GM12878 (cell line): ENCODE measurements around the gene JTB. TPM values are rescaled to one million over a fixed set of nuclear protein-coding genes. Genes with fewer than 3 reads are reported as not detected.

Source experiments
- ATAC-seq: fragments of 200-7000 bp; cut with Tn5 transposase; 3 replicates; pipeline ENCODE4 v1.9.1; 2020; ENCODE audit warnings: mild to moderate bottlenecking, moderate library complexity
- BruUV-seq: library from RNA; stranded (reverse); fragments of 400-500 nt; replicated peaks from 2 replicates; lab custom pipeline; 2021; lab: Mats Ljungman, UMichigan
- CTCF ChIA-PET: fragments of 300-600 bp; sonication (Branson Sonifier 250); formaldehyde crosslinking; extraction: SDS; loops from one replicate; lab custom pipeline; 2021; ENCODE audit warnings: inconsistent platforms; lab: Yijun Ruan, JAX
- POLR2A ChIA-PET: fragments of 350-600 bp; formaldehyde crosslinking; extraction: SDS; loops from one replicate; lab custom pipeline; 2021; ENCODE audit warnings: inconsistent platforms; lab: Charles Lee
- RAD21 ChIA-PET: fragments of 300-600 bp; sonication (Branson Sonifier 250); formaldehyde crosslinking; loops from one replicate; lab custom pipeline; 2023; ENCODE audit warnings: antibody characterized with exemption; ENCODE audit not compliant: unreplicated experiment; lab: Charles Lee
- SMC1A ChIA-PET: fragments of 300-600 bp; sonication (Branson Sonifier 250); formaldehyde crosslinking; loops from one replicate; lab custom pipeline; 2023; ENCODE audit not compliant: unreplicated experiment, uncharacterized antibody; lab: Charles Lee
- DNase-seq: peaks from one replicate; pipeline ENCODE4 v3.0.0-alpha.2; 2011; ENCODE audit warnings: low read depth, low spot score
- FAIRE-seq: peaks from 3 replicates; lab custom pipeline; 2011; peaks lifted over from hg19 to GRCh38; lab: Jason Lieb, UNC
- H2AFZ ChIP-seq: 2 replicates; pipeline ENCODE4 v1.6.0; 2011; ENCODE audit warnings: low read depth, low read length, control low read depth; ENCODE audit not compliant: control insufficient read depth
- H3K27ac ChIP-seq: 2 replicates; pipeline ENCODE4 v1.5.1; 2011; ENCODE audit warnings: control low read depth; ENCODE audit not compliant: control insufficient read depth, insufficient read depth
- H3K27me3 ChIP-seq, 2 experiments: replicated peaks in 1 of 2; 2 replicates each; pipeline versions ENCODE4 v1.6.0 to v1.6.1; 2011; ENCODE audit warnings: low read length in 1 of 2; ENCODE audit not compliant: control insufficient read depth in 2 of 2, insufficient read depth in 2 of 2
- H3K36me3 ChIP-seq, 2 experiments: 2 replicates each; pipeline ENCODE4 v1.5.1; 2011; ENCODE audit warnings: low read length in 1 of 2; ENCODE audit not compliant: control insufficient read depth in 2 of 2, insufficient read depth in 2 of 2
- H3K4me1 ChIP-seq: 2 replicates; pipeline ENCODE4 v1.6.1; 2011; ENCODE audit warnings: mild to moderate bottlenecking, low read length, moderate library complexity, mixed read lengths; ENCODE audit not compliant: control insufficient read depth, insufficient read depth
- H3K4me2 ChIP-seq: 2 replicates; pipeline ENCODE4 v1.6.0; 2011; ENCODE audit warnings: control low read depth; ENCODE audit not compliant: control insufficient read depth, insufficient read depth
- H3K4me3 ChIP-seq: fragments of 200-600 bp; sonication (generic); 2 replicates; pipeline ENCODE4 v1.5.1; 2016
- H3K79me2 ChIP-seq: 2 replicates; pipeline ENCODE4 v1.6.0; 2011; ENCODE audit warnings: low read length; ENCODE audit not compliant: control insufficient read depth, insufficient read depth
- H3K9ac ChIP-seq: 2 replicates; pipeline ENCODE4 v1.8.0; 2011; ENCODE audit warnings: low read length, control low read depth, mixed read lengths; ENCODE audit not compliant: control insufficient read depth, insufficient read depth
- H3K9me3 ChIP-seq: replicated peaks from 3 replicates; pipeline ENCODE4 v1.5.1; 2011; ENCODE audit warnings: mild to moderate bottlenecking, low read length; ENCODE audit not compliant: control insufficient read depth, insufficient read depth
- H4K20me1 ChIP-seq: 2 replicates; pipeline ENCODE4 v1.6.0; 2011; ENCODE audit not compliant: control insufficient read depth, insufficient read depth
- BCL3 ChIP-seq: IDR thresholded peaks from 2 replicates; pipeline ENCODE4 v1.6.1; 2011; ENCODE audit warnings: borderline replicate concordance, low read depth, mild to moderate bottlenecking, moderate library complexity, low read length; ENCODE audit not compliant: insufficient read depth, poor library complexity, severe bottlenecking
- BHLHE40 ChIP-seq, 2 experiments: fragments of 450-650 bp in 1 of 2; IDR thresholded peaks; 2 replicates each; pipeline ENCODE4 v1.6.1; 2011 to 2017; ENCODE audit warnings: low read depth in 2 of 2, borderline replicate concordance in 1 of 2, improper control_type of control experiment in 1 of 2, low read length in 1 of 2, mild to moderate bottlenecking in 1 of 2
- ESRRA ChIP-seq: IDR thresholded peaks from 2 replicates; pipeline ENCODE4 v1.6.1; 2012; ENCODE audit warnings: mild to moderate bottlenecking, low read length, improper control_type of control experiment
- FOXK2 ChIP-seq: fragments of 450-650 bp; IDR thresholded peaks from 2 replicates; pipeline ENCODE4 v1.6.1; 2017; ENCODE audit warnings: mild to moderate bottlenecking, moderate library complexity
- GATAD2B ChIP-seq: fragments of 450-650 bp; conservative IDR thresholded peaks from 2 replicates; pipeline ENCODE4 v1.6.1; 2017; ENCODE audit warnings: low read depth, mild to moderate bottlenecking, moderate library complexity
- HDGF ChIP-seq: fragments of 450-650 bp; IDR thresholded peaks from 2 replicates; pipeline ENCODE4 v1.6.1; 2016; ENCODE audit warnings: antibody characterized with exemption
- IKZF1 ChIP-seq: fragments of 450-650 bp; conservative IDR thresholded peaks from 2 replicates; pipeline ENCODE4 v1.6.1; 2017; ENCODE audit warnings: antibody characterized with exemption, mild to moderate bottlenecking
- MEF2B ChIP-seq: fragments of 450-650 bp; IDR thresholded peaks from 2 replicates; pipeline ENCODE4 v1.6.1; 2018; ENCODE audit warnings: mild to moderate bottlenecking, moderate library complexity; ENCODE audit not compliant: partially characterized antibody, poor library complexity, severe bottlenecking
- MLLT1 ChIP-seq: fragments of 450-650 bp; IDR thresholded peaks from 2 replicates; pipeline ENCODE4 v1.6.1; 2016; ENCODE audit warnings: mild to moderate bottlenecking
- PAX5 ChIP-seq: IDR thresholded peaks from 2 replicates; pipeline ENCODE4 v1.6.1; 2011; ENCODE audit warnings: low read depth, low read length, borderline replicate concordance
- PML ChIP-seq: IDR thresholded peaks from 2 replicates; pipeline ENCODE4 v1.6.1; 2012; ENCODE audit warnings: low read length, inconsistent platforms
- POLR2AphosphoS5 ChIP-seq: IDR thresholded peaks from 2 replicates; pipeline ENCODE4 v1.6.1; 2011; ENCODE audit warnings: mild to moderate bottlenecking, low read length, inconsistent platforms
- SPI1 ChIP-seq: IDR thresholded peaks from 2 replicates; pipeline ENCODE4 v1.6.1; 2011; ENCODE audit warnings: low read depth, mild to moderate bottlenecking, low read length, moderate library complexity, borderline replicate concordance; ENCODE audit not compliant: insufficient read depth
- WGBS: methylation state at CpG from one replicate; pipeline ENCODE4 v1.1.6; 2016; ENCODE audit warnings: low lambda C conversion rate; ENCODE audit not compliant: insufficient replicate concordance, insufficient coverage; ENCODE audit errors: missing lambda C conversion rate; 5-methylcytosine and 5-hydroxymethylcytosine counted together
- in situ Hi-C: fragments of 300-500 bp; cut with MboI; formaldehyde crosslinking; loops from 9 replicates; pipeline ENCODE4 v1.14.3; 2018; ENCODE audit warnings: mixed read lengths
- intact Hi-C: fragments of 100-400 bp; cut with micrococcal nuclease; formaldehyde crosslinking; loops from one replicate; pipeline ENCODE4 v1.14.2; 2022; ENCODE audit not compliant: unreplicated experiment
- polyA plus RNA-seq, 11 experiments: library from polyadenylated mRNA; depleted of rRNA in 4 of 11; unstranded in 6 of 11; stranded (reverse) in 5 of 11; fragments of >200 nt; fragmentation: Nextera tagmentation in 4 of 11; fragmentation: Illumina TruSeq in 1 of 11; extraction: Ambion mirVana in 4 of 11; extraction: Trizol in 1 of 11; gene quantifications; 1 replicate in 1 of 11; 2 replicates in 10 of 11; pipeline versions ENCODE4 v1.2.1 to v1.2.3, GENCODE V29; 2011 to 2016; ENCODE audit warnings: inconsistent platforms in 2 of 11, missing spikeins in 2 of 11, low read depth in 1 of 11
- total RNA-seq, 4 experiments: library from RNA; depleted of rRNA in 3 of 4; stranded (reverse); fragments of >200 nt in 3 of 4; fragmentation: Illumina TruSeq in 1 of 4; extraction: Trizol in 1 of 4; gene quantifications; 2 replicates each; pipeline versions ENCODE4 v1.2.1 to v1.2.3, GENCODE V29; 2013 to 2021
- TF ChIP-seq, protein P1 (sequence below): fragments of 150-350 bp; IDR thresholded peaks from 2 replicates; pipeline ENCODE4 v1.6.1; 2014; ENCODE audit warnings: mild to moderate bottlenecking, low read depth, low read length
- TF ChIP-seq, protein P2 (sequence below): IDR thresholded peaks from 2 replicates; pipeline ENCODE4 v1.6.1; 2011; ENCODE audit warnings: low read depth, low read length, improper control_type of control experiment, borderline replicate concordance

Gene JTB
- total and polyA plus RNA-seq, 10 of the 15 experiments (the other 5 are each of a cell fraction or from before 2014, with no cell fraction given): 25.0 to 298 (median 155) TPM

GRCh38 chr1:153941826-153942725, 35.4 kb downstream of the JTB start:
- DNase-seq (no peak), ATAC-seq (no peak), FAIRE-seq (no peak)
- 95% methylated on average over 34 of the region's 34 CpGs for WGBS
- RAD21 ChIA-PET: no interaction called here
- no TSS peak for BruUV-seq
- Histone ChIP-seq H3K4me1 (peaks cover 15% of the 10 kb centered on the region), H4K20me1 (no peaks in the 10 kb centered on the region), H2AFZ (no peak overlapping the region), H3K79me2 (peaks cover 28% of the 10 kb centered on the region), H3K36me3 (peaks cover 12 to 16% of the 10 kb centered on the region in 2 experiments; a peak in 3 of 4 replicates), H3K9me3 (no peaks in the 10 kb centered on the region), H3K9ac (no peak overlapping the region), H3K4me2 (no peak overlapping the region), H3K27ac (no peak overlapping the region), H3K27me3 (no peaks in the 10 kb centered on the region), H3K4me3 (no peak overlapping the region)
- in situ Hi-C loops: no loop called here
- POLR2A ChIA-PET: interaction anchor here (5.3 kb wide), 1 partner anchor 18 kb away, joined by 83 read pairs; the partner anchor contains the start of gene GATAD2B
- CTCF ChIA-PET: no interaction called here
- SMC1A ChIA-PET: interaction anchor here (1.7 kb wide), 1 partner anchor 54 kb away, joined by 3 read pairs; no protein-coding TSS in a partner anchor
- intact Hi-C loops: no loop called here
- TF ChIP-seq BHLHE40 (IDR thresholded peaks at IDR 0.05; ENCODE audit: borderline replicate concordance in 1 of 2, low read depth in 2 of 2, low read length in 1 of 2): no peak
- TF ChIP-seq, protein P1, sequence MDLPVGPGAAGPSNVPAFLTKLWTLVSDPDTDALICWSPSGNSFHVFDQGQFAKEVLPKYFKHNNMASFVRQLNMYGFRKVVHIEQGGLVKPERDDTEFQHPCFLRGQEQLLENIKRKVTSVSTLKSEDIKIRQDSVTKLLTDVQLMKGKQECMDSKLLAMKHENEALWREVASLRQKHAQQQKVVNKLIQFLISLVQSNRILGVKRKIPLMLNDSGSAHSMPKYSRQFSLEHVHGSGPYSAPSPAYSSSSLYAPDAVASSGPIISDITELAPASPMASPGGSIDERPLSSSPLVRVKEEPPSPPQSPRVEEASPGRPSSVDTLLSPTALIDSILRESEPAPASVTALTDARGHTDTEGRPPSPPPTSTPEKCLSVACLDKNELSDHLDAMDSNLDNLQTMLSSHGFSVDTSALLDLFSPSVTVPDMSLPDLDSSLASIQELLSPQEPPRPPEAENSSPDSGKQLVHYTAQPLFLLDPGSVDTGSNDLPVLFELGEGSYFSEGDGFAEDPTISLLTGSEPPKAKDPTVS: no peak
- no peak for TF ChIP-seq HDGF
- no peak for TF ChIP-seq GATAD2B
- TF ChIP-seq MEF2B: no peak
- no peak for TF ChIP-seq PAX5
- TF ChIP-seq POLR2AphosphoS5: no peak
- no peak for TF ChIP-seq IKZF1
- no peak for TF ChIP-seq MLLT1
- no peak for TF ChIP-seq BCL3
- TF ChIP-seq, protein P2, sequence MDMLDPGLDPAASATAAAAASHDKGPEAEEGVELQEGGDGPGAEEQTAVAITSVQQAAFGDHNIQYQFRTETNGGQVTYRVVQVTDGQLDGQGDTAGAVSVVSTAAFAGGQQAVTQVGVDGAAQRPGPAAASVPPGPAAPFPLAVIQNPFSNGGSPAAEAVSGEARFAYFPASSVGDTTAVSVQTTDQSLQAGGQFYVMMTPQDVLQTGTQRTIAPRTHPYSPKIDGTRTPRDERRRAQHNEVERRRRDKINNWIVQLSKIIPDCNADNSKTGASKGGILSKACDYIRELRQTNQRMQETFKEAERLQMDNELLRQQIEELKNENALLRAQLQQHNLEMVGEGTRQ: no peak
- no peak for TF ChIP-seq PML
- TF ChIP-seq ESRRA: no peak
- no peak for TF ChIP-seq FOXK2
- no peak for TF ChIP-seq SPI1
